IPS-20b (cell line): ENCODE measurements around the gene ANAPC10.

ENCODE experiments used
- H3K27ac ChIP-seq: one replicate; pipeline ENCODE4 v1.5.1; 2013; ENCODE audit warnings: low read length
- H3K27me3 ChIP-seq: 2 replicates; pipeline ENCODE4 v1.6.1; 2013; ENCODE audit warnings: mild to moderate bottlenecking, low read length, inconsistent platforms; ENCODE audit not compliant: insufficient read depth
- H3K36me3 ChIP-seq: 2 replicates; pipeline ENCODE4 v1.6.1; 2013; ENCODE audit warnings: low read depth, mild to moderate bottlenecking, inconsistent platforms, low read length, moderate library complexity; ENCODE audit not compliant: insufficient read depth
- H3K4me1 ChIP-seq: 2 replicates; pipeline ENCODE4 v1.6.1; 2013; ENCODE audit warnings: mild to moderate bottlenecking, control low read depth, inconsistent platforms, low read length, moderate library complexity; ENCODE audit not compliant: insufficient read depth
- H3K4me3 ChIP-seq: 2 replicates; pipeline ENCODE4 v1.5.1; 2013; ENCODE audit warnings: mild to moderate bottlenecking, low read length, inconsistent platforms
- H3K9ac ChIP-seq: 2 replicates; pipeline ENCODE4 v1.6.1; 2013; ENCODE audit warnings: low read depth, mild to moderate bottlenecking, inconsistent platforms, low read length, moderate library complexity
- H3K9me3 ChIP-seq: 2 replicates; pipeline ENCODE4 v1.6.1; 2013; ENCODE audit warnings: mild to moderate bottlenecking, low read depth, low read length, inconsistent platforms; ENCODE audit not compliant: insufficient read depth

ANAPC10 gene

DNA sequence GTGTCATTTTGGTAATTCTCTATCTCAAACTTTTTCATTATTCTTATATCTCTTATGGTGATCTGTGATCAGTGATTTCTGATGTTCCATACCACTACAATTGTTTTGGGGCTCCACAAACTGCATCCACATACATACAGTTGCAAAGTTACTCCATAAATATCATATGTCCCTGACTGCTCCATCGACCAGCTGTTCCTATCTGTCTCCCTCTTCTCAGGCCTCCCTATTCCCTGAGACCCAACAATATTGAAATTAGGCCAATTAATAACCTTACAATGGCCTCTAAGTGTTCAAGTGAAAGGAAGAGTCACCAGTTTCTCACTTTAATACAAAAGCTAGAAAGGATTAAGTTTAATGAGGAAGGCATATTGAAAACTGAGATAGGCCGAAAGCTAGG is 108.7 kb downstream of the ANAPC10 start:
- no peaks in the 10 kb centered on the region for H3K36me3 ChIP-seq
- H3K4me3 ChIP-seq: no peak overlapping the region
- no peak overlapping the region for H3K9ac ChIP-seq
- no peaks in the 10 kb centered on the region for H3K9me3 ChIP-seq
- H3K27me3 ChIP-seq: no peaks in the 10 kb centered on the region
- no peak overlapping the region for H3K27ac ChIP-seq
- H3K4me1 ChIP-seq: peaks cover 4% of the 10 kb centered on the region; the same call in 1 of the 2 replicates

DNA sequence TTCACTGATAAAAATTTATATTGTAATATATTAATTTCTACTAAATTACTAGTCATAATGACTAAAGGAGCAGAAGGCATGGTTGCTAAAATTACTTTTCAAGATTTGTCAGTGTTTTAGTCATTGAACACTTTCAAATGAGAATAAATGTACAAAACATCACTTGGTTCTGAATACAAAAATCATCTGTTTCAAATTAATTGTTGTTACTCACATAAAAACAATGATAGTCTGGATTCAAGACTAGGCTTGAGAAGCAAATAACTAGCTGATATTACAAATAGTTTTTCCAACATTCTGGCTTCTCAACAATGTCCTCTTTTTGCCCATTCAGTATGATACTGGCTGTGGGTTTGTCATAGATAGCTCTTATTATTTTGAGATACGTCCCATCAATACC is 112.5 kb downstream of the ANAPC10 start:
- no peak overlapping the region for H3K27ac ChIP-seq
- H3K36me3 ChIP-seq: no peaks in the 10 kb centered on the region
- H3K27me3 ChIP-seq: no peaks in the 10 kb centered on the region
- no peak overlapping the region for H3K9ac ChIP-seq
- peaks cover 4% of the 10 kb centered on the region; the same call in 1 of the 2 replicates for H3K4me1 ChIP-seq
- no peak overlapping the region for H3K4me3 ChIP-seq
- H3K9me3 ChIP-seq: no peaks in the 10 kb centered on the region

DNA sequence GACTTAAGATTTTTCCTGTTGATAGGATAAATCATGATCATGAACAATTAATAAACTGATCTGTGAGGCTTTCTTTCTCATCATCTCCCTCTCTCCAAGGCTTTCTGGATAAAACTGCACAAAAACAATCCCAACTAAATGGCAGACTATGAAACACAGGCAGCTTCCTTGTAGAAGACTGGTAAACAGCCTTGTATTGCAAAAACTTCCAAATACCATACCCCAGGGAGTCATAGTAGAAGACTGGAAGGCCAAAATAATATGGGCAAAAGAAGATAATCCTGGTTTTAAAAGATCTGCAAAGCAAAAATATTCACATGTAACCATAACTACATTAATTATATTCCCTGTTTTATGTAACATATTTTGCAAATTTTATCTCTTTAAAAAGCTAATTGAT is 113.0 kb downstream of the ANAPC10 start:
- no peak overlapping the region for H3K27ac ChIP-seq
- no peak overlapping the region for H3K4me3 ChIP-seq
- peaks cover 4% of the 10 kb centered on the region; the same call in 1 of the 2 replicates for H3K4me1 ChIP-seq
- H3K9me3 ChIP-seq: no peaks in the 10 kb centered on the region
- no peaks in the 10 kb centered on the region for H3K27me3 ChIP-seq
- no peaks in the 10 kb centered on the region for H3K36me3 ChIP-seq
- peak overlapping the region; percentile 56 for H3K9ac ChIP-seq

DNA sequence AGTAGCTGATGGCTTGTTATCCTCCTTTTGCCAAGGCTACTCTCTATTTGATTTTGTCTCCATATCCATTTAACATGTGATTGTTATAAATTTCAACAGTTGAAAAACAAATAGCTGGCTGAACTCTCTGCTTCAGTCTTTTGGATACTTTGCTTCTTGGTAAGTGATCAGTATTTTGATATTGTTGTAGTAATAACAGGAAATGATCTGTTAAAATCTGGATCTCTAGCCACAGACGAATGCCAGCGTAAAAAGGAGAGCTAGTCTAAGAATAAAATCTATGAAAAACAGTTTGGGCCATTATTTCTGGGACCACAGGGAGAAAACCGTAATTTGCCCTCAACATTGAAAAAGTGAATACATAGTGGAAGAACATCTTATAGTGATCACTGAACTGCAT is 113.8 kb downstream of the ANAPC10 start:
- Histone ChIP-seq H3K27me3 (no peaks in the 10 kb centered on the region), H3K27ac (no peak overlapping the region), H3K9me3 (no peaks in the 10 kb centered on the region), H3K4me3 (no peak overlapping the region), H3K4me1 (peaks cover 4% of the 10 kb centered on the region; the same call in 1 of the 2 replicates), H3K9ac (no peak overlapping the region), H3K36me3 (no peaks in the 10 kb centered on the region)

DNA sequence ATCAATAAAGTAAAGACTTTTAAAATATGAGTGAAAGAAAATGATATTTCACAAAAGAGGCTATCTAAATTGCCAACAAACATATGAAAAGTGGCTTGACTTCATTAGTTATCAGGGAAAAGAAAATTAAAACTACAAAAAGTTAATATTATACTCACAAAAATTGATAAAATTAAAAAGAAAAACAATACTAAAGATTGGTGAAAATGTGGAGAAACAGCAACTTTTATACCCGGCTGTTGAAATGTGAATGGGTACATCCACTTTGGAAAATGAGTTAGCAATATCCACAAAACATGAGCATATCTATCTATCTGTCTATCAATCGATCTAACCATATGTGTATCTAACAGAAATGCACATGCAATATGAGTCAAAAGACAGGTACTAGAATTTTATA is 122.3 kb downstream of the ANAPC10 start:
- no peaks in the 10 kb centered on the region for H3K36me3 ChIP-seq
- H3K9me3 ChIP-seq: no peaks in the 10 kb centered on the region
- H3K9ac ChIP-seq: no peak overlapping the region
- no peaks in the 10 kb centered on the region for H3K27me3 ChIP-seq
- no peaks in the 10 kb centered on the region for H3K4me1 ChIP-seq
- no peak overlapping the region for H3K27ac ChIP-seq
- no peak overlapping the region for H3K4me3 ChIP-seq

DNA sequence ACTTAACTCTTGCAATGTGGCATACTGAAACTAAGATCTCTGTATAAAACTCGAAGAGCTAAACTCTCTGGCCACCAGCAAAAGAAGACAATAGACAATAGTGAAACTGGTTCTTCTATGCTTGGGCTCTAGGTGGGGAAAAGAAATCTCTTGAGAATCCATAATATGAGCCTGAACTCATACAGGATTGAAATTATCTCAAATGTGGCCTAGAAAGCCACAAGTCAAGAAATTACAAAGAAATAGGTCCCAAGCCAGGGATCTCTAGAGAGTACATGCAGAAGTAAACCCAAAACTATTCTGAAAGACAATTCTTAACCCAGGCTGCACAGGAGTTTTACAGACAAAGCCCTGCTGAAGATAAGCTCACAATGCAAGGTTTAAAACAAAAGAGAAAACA is 127.4 kb downstream of the ANAPC10 start:
- Histone ChIP-seq H3K4me1 (no peaks in the 10 kb centered on the region), H3K27me3 (no peaks in the 10 kb centered on the region), H3K27ac (no peak overlapping the region), H3K4me3 (no peak overlapping the region), H3K9ac (no peak overlapping the region), H3K36me3 (no peaks in the 10 kb centered on the region), H3K9me3 (no peaks in the 10 kb centered on the region)

DNA sequence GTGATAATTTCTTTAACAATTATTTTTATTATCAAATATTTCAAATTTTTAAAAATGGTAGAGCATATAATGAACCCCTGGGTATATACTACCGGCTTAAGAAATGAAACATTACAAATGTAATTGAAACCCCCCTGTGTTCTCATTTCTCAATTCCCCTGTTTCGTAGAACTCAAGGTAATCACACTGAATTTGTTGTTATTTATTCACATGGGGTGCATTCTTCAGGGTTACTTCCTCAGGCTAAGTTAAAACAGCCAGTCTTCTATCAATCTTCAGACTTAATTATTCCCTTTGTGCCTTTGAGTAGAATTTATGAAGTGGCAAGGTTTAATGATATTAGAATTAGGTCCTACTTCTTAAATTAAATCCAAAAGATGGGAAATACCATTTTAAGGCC is 128.2 kb downstream of the ANAPC10 start:
- H3K4me3 ChIP-seq: no peak overlapping the region
- H3K9me3 ChIP-seq: no peaks in the 10 kb centered on the region
- no peaks in the 10 kb centered on the region for H3K36me3 ChIP-seq
- H3K9ac ChIP-seq: no peak overlapping the region
- no peaks in the 10 kb centered on the region for H3K4me1 ChIP-seq
- no peaks in the 10 kb centered on the region for H3K27me3 ChIP-seq
- no peak overlapping the region for H3K27ac ChIP-seq

DNA sequence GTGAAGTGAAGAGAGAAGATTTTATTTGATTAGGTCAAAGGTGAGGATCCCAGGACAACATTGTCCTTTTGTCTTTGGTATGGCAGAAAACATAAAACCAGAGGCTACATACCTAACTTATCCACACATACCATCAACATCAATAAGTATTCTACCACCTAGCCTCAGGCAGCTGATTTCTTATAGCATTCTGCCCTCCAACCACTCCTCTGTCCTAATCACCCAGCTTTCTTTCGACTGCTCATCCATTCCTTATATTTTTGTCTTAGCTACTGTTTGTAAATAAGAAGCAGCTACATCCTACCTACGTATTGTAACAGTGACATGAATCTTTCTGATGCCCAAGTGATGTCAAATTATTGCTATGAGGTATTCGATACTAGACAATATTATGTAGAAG is 129.4 kb downstream of the ANAPC10 start:
- Histone ChIP-seq H3K4me1 (no peaks in the 10 kb centered on the region), H3K9ac (no peak overlapping the region), H3K4me3 (no peak overlapping the region), H3K9me3 (no peaks in the 10 kb centered on the region), H3K27ac (no peak overlapping the region), H3K27me3 (no peaks in the 10 kb centered on the region), H3K36me3 (no peaks in the 10 kb centered on the region)

DNA sequence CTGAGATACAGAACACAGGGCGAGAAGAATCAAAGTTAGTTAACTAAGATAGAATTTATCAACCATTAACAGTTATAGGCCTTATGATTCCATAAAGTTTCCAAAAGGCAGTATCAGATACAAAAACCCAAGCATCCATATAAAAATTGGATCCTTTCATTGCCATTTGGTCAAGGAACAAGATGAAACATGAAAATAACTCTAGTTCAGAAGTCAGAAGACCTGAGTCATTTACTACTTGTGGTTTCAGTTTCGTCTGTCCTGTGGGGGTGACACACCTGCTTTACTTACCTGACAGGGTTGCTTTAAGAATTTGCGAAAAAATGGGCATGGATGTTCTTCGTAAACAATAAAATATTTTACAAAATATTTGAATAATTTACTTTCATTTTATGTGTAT is 130.8 kb downstream of the ANAPC10 start:
- no peak overlapping the region for H3K9ac ChIP-seq
- no peak overlapping the region for H3K27ac ChIP-seq
- H3K27me3 ChIP-seq: no peaks in the 10 kb centered on the region
- H3K4me1 ChIP-seq: no peaks in the 10 kb centered on the region
- H3K4me3 ChIP-seq: no peak overlapping the region
- H3K36me3 ChIP-seq: no peaks in the 10 kb centered on the region
- no peaks in the 10 kb centered on the region for H3K9me3 ChIP-seq

DNA sequence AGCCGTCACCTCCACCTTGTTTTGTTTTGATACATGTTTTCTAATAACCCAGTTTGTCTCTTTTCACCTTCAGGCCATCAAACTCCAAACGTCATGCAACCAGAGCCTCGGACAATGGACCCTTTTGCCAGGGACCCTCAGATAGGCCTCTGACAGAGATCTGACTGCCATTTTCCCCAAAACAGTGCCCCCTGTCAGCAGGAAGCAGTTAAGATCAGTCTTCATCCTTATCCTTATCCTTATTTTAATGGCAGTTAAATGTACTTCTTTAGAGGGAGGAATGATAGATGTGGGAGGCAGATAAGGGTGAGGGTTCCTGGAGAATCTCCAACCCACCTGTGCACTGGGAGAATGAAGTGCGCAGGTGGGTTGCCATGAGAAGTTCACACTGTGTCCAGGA is 135.7 kb downstream of the ANAPC10 start:
- H3K4me1 ChIP-seq: no peaks in the 10 kb centered on the region
- H3K4me3 ChIP-seq: no peak overlapping the region
- H3K9me3 ChIP-seq: no peaks in the 10 kb centered on the region
- H3K9ac ChIP-seq: no peak overlapping the region
- no peak overlapping the region for H3K27ac ChIP-seq
- H3K27me3 ChIP-seq: no peaks in the 10 kb centered on the region
- H3K36me3 ChIP-seq: no peaks in the 10 kb centered on the region

DNA sequence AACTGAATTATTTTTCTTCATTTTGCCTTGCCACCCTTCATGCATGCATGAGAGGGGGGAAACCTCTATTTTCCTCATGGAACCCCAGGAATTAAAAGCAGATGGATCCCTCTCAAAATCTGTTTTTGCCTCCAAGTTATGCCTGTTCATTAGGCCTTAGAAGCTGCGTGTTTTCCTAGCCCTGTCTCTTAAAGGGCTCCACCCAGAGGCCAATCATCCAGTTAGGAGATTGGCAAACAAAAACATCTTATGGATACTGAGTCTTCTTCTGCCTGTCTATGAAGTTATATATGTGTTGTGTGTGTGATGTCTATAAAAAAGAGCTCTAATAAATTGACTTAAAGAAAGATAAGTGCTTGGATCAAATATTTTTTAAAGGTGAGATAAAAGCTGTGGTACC is 142.9 kb downstream of the ANAPC10 start:
- Histone ChIP-seq H3K9ac (peak overlapping the region; percentile 44; the same call in 1 of the 2 replicates), H3K27me3 (no peaks in the 10 kb centered on the region), H3K4me1 (peaks cover 3% of the 10 kb centered on the region; the same call in 1 of the 2 replicates), H3K36me3 (no peaks in the 10 kb centered on the region), H3K4me3 (no peak overlapping the region), H3K9me3 (peaks cover 12% of the 10 kb centered on the region), H3K27ac (no peak overlapping the region)

DNA sequence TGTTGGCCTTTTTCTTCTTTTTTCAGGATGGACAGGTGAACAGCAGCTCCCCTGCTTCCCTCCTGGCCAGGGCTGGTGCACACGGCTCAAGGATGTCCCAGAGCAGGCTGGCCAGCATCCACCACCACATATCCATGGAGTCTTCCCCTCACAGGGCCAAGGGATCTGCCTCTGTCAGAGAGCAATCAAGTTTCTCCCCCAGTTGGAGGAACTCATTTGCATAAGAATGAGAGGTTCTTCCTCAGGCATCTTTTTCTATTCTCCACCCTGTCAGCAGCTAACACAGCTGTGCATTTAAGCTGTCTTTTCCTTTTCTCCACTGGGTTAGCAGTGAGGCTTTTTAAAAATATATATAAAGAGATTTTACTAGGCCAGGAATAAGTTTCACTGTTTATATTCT is 143.8 kb downstream of the ANAPC10 start:
- H3K9me3 ChIP-seq: peaks cover 12% of the 10 kb centered on the region
- H3K4me1 ChIP-seq: peaks cover 3% of the 10 kb centered on the region; the same call in 1 of the 2 replicates
- no peaks in the 10 kb centered on the region for H3K27me3 ChIP-seq
- H3K9ac ChIP-seq: no peak overlapping the region
- H3K36me3 ChIP-seq: no peaks in the 10 kb centered on the region
- no peak overlapping the region for H3K4me3 ChIP-seq
- peak overlapping the region; percentile 69 for H3K27ac ChIP-seq

DNA sequence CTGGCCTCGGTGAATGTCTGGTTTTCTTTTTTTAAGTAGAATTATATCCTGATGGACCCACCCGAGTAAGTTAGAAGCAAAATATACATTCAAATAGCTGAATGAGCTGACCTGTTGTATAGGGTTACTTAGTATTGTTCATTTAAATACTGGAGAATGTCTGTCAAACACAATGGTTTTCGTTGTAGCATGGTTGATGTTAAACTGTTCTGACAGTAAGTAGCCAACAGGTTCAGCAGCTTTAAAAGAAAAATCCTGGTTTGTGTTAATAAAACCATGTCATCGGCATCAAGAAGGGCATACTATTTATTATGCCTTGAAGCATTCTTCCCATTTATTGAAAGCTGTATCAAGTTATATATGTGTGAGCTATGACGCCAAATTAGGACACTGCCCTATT is 149.6 kb downstream of the ANAPC10 start:
- H3K36me3 ChIP-seq: no peaks in the 10 kb centered on the region
- no peak overlapping the region for H3K27ac ChIP-seq
- no peak overlapping the region for H3K9ac ChIP-seq
- peaks cover 9% of the 10 kb centered on the region for H3K9me3 ChIP-seq
- peaks cover 5% of the 10 kb centered on the region; the same call in 1 of the 2 replicates for H3K4me1 ChIP-seq
- H3K27me3 ChIP-seq: no peaks in the 10 kb centered on the region
- no peak overlapping the region for H3K4me3 ChIP-seq
